NK-92 (cell line): ENCODE results near the gene GSTM2.
A peak's percentile ranks its signal among the peaks of the same experiment; 100 is the strongest.

Experiments
- DNase-seq: peaks from one replicate; lab custom pipeline; 2025; ENCODE audit not compliant: unreplicated experiment; lab: John Stamatoyannopoulos, UW

Gene GSTM2

DNA sequence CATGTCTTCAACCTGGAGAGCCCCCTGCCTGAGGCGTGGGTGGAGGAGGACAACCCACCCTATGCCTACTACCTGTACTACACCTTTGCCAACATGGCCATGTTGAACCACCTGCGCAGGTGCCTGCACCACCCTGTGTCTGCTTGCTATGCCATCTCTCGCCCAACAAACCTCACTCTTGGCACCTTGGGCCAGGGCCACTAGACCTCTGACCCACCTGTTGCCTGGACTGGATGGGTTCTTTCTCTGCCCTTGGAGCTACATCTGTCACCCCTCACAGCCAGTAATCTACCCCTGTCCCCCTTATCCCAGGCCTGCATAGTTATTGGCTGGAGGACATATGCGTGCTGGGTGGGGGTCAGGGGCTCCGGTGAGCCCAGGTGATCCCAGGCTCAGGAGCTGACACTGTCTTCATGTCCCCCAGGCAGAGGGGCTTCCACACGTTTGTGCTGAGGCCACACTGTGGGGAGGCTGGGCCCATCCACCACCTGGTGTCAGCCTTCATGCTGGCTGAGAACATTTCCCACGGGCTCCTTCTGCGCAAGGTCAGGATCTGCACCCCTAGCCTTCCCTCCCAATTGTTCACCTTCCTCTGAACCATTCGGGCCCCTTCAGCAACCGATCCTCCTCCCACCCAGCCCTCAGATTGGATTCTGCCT lies 38.4 kb upstream of the GSTM2 start:
- no peak for DNase-seq

DNA sequence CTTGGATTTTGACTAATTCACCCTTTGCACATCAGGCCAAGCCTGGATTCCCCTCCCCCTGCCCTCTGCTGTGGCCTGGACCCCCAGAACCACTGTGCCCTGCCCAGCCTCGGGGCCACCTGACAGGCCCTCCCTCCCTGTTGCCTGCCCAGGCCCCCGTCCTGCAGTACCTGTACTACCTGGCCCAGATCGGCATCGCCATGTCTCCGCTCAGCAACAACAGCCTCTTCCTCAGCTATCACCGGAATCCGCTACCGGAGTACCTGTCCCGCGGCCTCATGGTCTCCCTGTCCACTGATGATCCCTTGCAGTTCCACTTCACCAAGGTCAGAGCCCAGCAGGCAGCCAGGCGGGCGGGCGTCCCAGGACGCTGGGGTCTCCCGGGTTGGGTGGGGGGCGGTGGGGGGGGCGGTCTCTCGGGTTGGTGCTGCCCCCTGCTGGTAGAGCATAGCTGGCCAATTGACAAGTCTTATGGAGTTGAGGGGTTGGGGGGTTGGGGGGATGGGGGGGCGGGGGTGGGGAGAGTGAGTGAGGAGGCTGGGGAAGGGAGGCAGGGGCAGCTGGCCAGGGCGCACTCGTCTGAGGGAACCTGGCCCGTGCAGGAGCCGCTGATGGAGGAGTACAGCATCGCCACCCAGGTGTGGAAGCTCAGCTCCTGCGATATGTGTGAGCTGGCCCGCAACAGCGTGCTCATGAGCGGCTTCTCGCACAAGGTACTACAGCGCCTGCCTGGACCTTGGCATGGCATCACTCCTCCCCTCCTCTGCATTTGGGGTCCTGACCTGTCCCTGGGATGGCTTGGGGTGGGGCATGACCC lies 37.6 kb upstream of the GSTM2 start:
- no peak for DNase-seq

DNA sequence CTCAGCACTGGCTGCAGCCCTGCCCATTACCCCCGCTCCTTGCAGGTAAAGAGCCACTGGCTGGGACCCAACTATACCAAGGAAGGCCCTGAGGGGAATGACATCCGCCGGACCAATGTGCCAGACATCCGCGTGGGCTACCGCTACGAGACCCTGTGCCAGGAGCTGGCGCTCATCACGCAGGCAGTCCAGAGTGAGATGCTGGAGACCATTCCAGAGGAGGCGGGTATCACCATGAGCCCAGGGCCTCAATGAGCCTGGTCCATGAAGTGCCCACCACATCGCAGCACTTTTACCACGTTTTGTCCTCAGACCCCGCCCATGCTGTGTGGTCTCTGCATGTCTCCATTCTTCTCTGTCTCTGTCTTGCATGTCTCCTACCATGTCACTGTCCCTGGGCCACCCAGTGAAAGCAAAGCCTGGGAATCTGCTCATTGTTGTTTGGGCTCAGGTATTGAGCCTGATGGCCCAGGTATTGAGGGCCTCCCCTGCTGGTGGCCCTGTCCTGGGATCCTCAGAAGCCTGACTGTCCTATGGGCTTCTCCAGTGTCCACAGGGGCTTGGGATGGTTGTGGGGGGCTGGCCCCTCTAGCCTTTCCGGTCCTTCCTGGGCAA lies 36.9 kb upstream of the GSTM2 start:
- no peak for DNase-seq

DNA sequence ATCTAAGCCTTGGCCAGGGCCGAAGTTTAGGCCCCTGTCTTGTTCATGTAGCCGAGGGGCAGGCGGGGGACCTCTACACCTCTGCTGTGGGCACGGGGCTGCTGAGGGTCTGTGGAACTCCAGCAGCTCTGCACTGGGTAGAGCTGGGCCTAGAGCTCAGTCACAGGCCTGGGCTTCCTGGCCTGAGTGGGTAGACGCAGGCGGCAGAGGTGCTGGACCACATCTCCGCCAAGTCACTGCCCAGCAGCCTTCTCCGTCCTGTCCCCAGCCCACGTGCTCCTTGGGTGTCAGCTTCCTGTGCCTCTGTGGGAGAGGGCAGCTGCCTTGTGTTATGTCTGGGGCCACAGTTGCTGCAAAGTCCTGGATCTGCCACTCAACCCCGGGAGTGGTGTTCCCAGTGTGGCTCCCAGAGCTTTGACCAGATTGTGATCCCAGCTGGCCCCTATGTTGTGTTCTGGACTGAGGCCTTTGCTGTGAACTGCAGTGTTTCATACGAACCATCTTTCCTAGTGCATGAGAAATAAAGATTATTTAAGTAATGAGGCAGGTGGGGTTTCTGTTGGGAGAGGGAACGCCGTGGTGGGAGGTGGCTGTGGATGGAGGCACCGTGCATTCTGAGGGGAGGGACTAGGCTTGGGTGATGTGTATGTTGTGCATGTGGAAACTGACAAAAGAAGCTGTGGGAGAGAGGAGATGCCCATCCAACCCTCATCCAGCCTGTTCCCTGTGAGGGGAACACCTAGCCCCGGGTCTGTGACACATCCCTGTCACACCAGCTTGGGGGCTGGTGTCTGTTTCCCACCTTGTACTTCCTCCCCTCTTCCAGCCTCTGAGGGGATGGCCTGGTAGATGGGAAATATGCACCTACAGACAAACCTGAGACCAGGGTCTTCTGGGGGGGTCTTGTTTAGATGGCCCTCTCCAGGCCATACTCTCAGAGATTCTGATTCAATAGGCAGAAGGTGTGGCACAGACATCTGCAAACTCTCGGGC lies 36.0 kb upstream of the GSTM2 start:
- DNase-seq: no peak

DNA sequence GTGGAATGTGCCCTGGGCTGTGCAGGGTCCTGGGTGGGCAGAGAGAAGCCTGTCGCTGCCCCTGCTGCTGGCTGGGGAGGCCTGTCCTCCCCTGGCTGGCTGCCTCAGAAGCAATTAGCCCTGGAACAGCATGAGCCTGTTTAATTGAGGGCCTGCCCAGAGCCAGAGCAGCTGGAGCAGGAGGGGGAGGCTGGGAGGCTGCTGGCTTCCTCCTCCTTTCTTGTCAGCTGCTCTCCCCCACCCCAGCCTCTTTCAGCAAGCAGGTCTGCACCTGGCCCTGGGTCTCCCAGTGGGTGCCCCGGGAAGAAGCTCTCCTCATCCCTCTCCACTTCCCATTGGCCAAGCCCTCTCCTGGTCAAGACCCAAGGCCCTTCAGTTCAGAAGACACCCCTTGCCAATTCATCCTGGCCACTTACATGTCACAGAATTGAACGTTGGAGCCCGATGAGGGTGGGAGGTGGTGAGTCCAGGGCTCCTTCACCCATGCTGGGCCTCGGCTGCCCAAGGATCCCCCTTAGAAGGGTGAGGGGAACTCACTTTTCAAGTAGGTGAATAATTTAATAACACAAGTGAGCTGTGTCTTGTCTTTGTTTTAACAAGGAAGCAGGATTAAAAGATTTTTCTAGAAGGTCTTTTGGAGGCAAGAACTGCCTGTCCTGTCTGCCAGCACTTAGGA lies 35.0 kb upstream of the GSTM2 start:
- no peak for DNase-seq

DNA sequence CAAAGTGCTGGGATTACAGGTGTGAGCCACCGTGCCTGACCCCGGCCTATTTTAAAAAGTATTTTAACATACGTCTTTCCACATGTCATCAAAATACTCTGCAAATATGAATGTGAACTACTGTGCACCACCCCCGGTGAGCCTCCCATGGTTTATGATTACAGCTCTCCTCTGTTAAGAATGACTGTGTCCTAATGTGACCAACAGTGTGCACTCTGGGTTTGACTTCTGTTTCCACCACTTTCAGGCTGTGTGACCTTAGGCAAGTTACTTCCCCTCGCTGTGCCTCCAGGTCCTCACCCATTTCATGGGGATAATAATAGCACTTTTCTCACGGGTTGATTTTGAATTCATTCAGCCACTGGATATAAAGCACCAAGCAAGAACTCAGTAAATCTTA lies 33.6 kb upstream of the GSTM2 start:
- DNase-seq: no peak

DNA sequence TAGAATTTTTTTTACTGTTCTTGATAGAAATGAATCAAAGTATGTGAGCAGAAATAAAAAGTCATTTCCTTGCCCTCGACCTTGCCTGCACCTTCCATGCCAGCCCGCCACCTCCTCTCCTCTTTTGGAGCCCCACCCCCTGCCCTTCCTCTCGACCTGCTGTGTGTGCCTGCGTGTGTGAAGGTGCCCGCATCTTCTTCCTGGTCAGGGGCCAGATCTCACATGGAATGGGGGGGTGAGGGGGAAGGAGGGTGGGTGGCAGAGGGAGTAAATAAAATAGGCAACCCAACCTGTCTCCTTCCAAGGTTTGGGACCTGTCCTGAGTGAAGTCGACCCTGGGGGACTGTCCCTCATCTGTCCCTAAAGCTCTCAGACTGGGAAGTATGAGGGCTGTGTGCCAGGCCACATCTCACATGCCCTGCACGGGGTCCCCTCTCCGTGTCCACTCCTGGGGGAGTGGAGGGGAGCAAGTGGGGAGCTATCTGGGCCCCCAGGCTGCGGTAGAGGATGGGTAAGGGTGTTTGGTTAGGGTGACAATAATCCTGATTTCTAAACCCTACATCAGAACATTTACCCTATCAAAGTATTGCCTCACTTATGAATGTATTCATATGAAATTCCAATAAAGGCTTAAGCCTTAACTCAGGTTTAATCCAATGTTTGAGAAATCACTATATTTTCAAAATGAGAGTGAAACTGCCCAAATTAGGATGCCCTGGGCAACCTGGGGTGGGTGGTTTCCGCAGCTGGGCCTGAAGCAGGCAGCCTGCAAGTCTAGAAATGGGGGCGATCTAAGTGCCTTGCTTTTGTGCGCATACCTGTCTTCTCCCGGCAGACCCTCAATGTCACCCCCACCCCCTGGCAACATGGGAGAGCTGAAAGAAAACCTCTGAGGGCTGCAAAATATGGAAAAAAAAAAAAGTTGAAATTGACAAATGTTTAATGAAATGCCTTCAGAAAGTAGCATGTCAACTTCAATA lies 32.8 kb upstream of the GSTM2 start:
- no peak for DNase-seq

DNA sequence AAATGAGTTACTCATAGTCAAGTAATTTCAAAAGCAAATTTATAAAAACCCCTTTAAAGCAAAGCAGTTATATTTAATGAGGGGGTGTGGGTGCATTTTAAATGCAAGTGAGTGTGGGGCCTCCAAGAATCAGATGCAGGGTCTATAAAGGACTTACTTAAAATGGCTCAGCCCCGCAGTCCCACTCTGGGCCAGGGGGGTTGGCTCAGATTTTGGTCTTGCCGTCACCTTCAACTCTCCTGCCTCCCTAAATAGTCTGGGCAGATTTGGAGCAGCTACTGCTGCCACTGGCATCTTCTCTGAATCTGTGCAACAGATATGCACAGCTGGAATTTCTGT lies 32.0 kb upstream of the GSTM2 start:
- DNase-seq: no peak

DNA sequence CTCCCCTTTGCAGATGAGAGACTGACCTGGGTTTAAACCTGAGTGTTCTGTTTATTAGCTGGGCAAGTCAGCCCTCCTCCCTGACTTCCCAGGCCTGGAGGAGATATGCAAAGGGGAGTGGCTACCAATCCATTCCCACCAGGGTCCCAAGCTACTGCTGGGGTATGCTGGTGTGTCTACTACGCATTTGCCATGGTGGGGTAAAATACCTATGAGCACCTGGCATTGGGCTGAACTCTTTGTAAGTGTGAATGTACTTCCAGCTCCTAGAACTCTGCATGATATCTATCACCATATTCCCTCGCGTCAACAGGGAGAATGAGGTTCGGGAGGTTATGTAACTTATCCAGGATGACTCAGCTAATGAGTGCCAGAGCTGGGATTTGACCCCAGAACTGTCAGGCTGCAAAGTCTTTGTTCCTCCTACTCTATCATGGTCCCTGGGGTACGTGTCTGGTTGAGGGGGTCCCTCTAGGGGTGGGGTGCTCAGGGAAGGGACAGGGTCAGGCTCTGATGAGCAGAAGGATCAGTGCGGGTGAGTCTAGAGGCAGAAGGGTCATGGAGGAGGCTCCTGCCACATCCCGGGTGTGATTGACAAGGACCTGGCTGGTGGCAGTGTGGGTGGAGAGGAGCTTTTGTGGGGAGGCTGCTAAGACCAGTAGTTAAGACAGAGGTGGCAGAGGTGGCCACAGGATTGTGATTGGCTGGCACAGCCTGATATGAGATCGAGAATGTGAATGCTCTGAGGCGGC lies 31.5 kb upstream of the GSTM2 start:
- no peak for DNase-seq

DNA sequence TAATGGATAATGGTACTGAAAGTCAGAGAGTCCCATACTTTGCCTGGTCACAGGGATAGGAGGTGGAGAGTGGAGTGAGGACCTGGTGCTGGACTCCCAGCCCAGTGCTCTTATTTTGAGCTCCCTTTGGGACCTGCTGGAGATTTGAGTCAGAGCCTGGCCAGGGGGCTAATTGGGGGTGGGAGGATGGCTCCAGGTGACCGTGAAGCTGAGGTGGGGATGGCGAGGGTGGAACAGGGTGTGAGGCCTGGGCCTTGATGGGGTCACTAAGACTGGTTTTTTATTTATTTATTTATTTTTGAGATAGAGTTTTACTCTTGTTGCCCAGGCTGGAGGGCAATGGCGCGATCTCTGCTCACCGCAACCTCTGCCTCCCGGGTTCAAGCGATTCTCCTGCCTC lies 30.4 kb upstream of the GSTM2 start:
- no peak for DNase-seq

DNA sequence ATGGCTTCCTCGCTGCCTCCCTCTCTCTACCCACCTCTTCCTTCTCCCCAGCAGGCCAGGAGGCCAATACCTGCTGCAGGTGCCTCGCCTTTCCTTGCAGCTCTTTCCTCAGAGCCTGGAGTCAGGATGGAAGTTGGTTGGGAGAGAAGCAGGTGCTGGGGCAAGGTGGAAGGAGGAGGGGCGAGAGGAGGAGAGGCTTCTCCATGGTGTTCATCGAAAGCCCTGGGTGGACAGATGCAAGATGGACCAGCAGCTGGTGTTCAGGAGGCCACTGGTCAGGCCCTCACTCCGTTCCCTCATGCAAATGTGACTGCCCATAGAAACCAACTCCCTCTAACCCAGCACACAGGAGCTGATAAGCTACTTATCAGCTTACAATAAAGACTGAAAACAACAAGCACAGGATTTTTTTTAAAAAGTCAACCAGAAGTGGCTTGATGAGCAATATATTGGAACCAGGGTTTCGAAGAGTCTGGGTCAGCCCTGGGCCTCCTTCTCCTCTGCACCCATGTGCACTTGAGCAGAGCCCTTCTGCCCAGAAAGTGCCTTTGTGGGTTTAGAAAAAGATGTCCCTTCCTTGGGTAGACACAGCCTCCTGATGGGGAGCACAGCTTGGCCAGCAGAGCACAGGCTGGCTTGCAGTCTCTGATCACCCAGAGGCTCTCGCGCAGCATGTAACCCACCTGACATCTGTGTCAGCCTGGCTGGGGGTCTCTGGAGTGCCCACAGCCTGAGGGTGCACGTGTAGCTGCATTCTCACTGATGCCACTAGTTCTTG lies 28.6 kb upstream of the GSTM2 start:
- no peak for DNase-seq

DNA sequence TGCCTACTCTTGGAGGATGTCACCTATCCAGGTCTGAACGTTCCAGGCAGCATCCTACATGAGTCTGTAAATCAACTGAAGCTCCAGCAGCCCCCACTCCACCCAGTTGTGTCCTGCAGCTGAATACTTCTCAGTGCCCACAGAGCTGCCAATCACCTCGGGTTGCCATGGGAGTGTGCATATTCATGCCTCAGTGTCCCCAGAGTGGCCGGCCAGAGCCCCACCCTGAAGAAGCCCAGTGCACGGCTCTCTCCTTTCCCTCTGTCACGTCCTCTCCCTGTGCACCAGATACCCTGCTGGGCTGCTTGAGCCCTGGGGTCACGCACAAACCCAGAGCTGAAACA lies 28.0 kb upstream of the GSTM2 start:
- DNase-seq: no peak

DNA sequence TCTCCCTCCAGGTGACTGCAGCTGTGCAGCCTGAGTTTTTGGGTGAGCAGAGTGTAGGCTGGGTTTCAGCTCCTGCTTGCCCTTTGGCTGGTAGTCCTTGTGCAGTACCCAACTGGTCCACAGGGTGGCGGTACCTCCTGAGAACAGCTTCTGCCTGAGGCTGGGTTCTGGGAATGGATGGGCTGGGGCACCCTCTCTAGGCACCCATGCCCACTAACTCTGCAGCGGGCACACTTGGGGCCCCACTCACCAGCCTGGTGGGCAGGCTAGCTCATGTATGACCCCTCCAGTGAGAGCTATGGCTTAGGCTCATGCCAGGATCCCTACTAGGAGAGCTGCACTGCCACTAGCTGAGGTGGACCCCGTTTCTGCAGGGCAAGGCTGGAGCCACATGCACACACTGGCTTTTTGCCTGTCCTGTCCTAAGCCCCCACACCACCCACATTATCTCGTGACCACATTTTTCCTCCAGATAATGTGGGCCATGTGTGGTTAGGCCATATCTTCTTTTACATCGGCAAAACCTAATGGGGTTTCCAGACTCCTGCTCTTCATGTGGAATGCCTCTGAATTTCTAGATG lies 27.5 kb upstream of the GSTM2 start:
- DNase-seq: peak; percentile 21

DNA sequence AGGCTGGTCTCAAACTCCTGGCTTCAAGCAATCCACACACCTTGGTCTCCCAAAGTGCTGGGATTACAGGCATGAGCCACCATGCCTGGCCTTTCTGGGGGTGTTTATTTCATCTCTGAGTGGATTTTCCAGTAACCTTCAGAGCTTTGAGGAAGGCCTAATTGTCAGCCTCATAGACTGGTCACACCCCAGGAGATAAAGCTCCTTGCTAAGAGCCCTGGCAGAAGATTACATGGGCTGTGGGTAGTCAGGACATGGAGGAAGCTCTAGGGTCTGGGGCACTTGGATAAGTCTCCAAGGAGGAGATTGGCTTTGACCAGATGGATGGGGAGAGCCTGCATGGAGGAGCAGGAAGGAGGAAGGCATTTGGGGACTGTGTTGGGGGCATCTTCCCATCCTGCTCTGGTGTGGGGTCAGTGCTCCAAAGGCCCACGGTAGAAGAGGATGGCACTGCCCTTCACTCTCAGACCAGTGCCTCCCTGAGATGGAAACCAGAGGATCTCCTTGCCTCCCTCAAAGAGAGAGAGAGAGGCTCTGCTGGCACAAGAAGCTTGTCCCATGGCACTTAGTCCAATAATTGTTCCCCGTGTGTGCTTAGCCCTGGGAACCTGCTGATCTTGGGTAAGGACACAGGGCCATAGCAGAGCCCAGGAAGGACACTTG lies 26.6 kb upstream of the GSTM2 start:
- no peak for DNase-seq

DNA sequence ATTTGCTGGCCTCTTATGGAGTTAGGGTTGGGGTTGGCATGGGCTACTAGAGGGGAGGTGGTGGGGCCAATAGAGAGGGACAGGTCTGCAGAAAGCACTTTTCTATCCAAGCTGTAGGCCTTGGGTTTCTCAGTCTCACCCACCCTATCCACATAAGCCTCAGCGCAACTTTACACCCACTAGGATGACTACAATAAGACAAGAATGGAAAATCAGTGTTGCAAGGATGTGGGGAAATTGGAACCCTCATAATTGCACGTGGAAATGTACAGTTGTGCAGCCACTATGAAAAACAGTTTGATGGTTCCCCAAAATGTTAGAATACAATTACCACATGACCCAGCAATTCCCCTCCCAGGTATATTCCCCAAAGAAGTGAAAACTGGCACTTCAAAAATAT lies 26.0 kb upstream of the GSTM2 start:
- no peak for DNase-seq

DNA sequence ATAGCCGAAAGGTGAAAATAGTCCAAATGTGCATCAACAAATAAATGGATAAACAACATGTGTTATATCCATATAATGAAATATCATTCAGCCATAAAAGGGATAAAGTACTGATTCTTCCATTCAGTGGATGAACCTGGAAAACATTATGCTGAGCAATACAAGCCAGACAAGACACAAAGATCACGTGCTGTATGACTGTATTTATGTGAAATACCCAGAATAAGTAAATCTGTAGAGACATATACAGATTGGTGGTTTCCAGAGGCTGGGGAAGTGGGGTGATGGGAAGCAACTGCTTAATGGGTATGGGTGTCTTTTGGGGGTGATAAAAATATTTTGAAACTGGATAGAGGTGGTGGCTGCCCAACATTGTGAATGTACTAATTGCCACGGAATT lies 25.2 kb upstream of the GSTM2 start:
- DNase-seq: no peak
